Endothelial cell (in vitro differentiated cells): ENCODE results near the gene PGAM4. TPM values are rescaled to one million over a fixed set of nuclear protein-coding genes. Genes with fewer than 3 reads are reported as not detected.

Experiments
- DNase-seq: peaks from one replicate; pipeline ENCODE4 v3.0.0; 2021; ENCODE audit warnings: low spot score
- H3K27ac Mint-ChIP-seq: one replicate; pipeline ENCODE4 v1.8.0; 2021; ENCODE audit warnings: mixed read lengths, inconsistent platforms; ENCODE audit not compliant: unreplicated experiment
- H3K27me3 Mint-ChIP-seq: one replicate; pipeline ENCODE4 v1.8.0; 2021; ENCODE audit warnings: mild to moderate bottlenecking, moderate library complexity, mixed read lengths, inconsistent platforms; ENCODE audit not compliant: unreplicated experiment
- H3K36me3 Mint-ChIP-seq: one replicate; pipeline ENCODE4 v1.8.0; 2021; ENCODE audit warnings: mild to moderate bottlenecking, low read depth, mixed read lengths, inconsistent platforms; ENCODE audit not compliant: unreplicated experiment
- H3K4me1 Mint-ChIP-seq: one replicate; pipeline ENCODE4 v1.8.0; 2021; ENCODE audit warnings: mild to moderate bottlenecking, mixed read lengths, inconsistent platforms; ENCODE audit not compliant: unreplicated experiment
- H3K4me3 Mint-ChIP-seq: one replicate; pipeline ENCODE4 v1.8.0; 2021; ENCODE audit warnings: mild to moderate bottlenecking, mixed read lengths, inconsistent platforms; ENCODE audit not compliant: unreplicated experiment
- H3K9me3 Mint-ChIP-seq: one replicate; pipeline ENCODE4 v1.8.0; 2021; ENCODE audit warnings: mixed read lengths, inconsistent platforms; ENCODE audit not compliant: unreplicated experiment
- long read RNA-seq: library from polyadenylated mRNA; unstranded; transcript quantifications from one replicate; pipeline ENCODE4 v2.0.0, GENCODE V29; 2020; ENCODE audit not compliant: unreplicated experiment
- total RNA-seq: library from RNA; stranded (reverse); fragmentation: NEBNext Ultra II Directional; extraction: Animal tissue kit (Norgen Biotek cat#: 25700); gene quantifications from one replicate; pipeline ENCODE4 v1.2.1, GENCODE V29; 2021; ENCODE audit not compliant: unreplicated experiment
- TF ChIP-seq, protein P1 (sequence below): fragments of 200-600 bp; sonication (generic); IDR thresholded peaks from one replicate; pipeline ENCODE4 v1.5.0; 2021; ENCODE audit warnings: antibody characterized with exemption; ENCODE audit not compliant: unreplicated experiment

The PGAM4 gene
- not detected for total RNA-seq
- long read RNA-seq: 0 reads

DNA sequence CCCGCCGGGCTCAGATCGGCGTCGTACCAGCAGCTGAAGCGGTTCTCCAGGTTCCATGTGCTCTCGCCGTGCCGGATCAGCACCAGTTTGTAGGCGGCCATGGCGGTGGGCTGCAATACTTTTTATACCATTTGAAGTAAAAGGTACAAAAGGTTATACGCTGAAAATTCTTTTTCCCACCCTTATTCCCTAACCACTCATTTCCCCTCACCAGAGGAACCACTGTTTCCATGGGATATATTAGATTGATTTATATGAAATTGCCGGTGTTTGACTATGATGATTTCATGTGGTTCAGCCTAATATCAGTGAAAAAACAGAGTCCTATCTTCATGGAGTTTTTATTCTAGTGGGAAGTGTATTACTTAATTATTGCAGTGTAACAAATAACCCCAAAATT lies at the start of gene PGAM4:
Gene PGAM4 (minus strand): TSS at position 101 of the 400 bp plus-strand sequence. CDS start 0 bp downstream, at position 101.
- H3K27me3 Mint-ChIP-seq: no peaks in the 10 kb centered on the region
- H3K27ac Mint-ChIP-seq: no peak within 1 kb of the TSS
- no peaks in the 10 kb centered on the region for H3K36me3 Mint-ChIP-seq
- H3K4me1 Mint-ChIP-seq: no peaks in the 10 kb centered on the region
- H3K4me3 Mint-ChIP-seq: no peak within 1 kb of the TSS
- no peaks in the 10 kb centered on the region for H3K9me3 Mint-ChIP-seq
- TF ChIP-seq, protein P1, sequence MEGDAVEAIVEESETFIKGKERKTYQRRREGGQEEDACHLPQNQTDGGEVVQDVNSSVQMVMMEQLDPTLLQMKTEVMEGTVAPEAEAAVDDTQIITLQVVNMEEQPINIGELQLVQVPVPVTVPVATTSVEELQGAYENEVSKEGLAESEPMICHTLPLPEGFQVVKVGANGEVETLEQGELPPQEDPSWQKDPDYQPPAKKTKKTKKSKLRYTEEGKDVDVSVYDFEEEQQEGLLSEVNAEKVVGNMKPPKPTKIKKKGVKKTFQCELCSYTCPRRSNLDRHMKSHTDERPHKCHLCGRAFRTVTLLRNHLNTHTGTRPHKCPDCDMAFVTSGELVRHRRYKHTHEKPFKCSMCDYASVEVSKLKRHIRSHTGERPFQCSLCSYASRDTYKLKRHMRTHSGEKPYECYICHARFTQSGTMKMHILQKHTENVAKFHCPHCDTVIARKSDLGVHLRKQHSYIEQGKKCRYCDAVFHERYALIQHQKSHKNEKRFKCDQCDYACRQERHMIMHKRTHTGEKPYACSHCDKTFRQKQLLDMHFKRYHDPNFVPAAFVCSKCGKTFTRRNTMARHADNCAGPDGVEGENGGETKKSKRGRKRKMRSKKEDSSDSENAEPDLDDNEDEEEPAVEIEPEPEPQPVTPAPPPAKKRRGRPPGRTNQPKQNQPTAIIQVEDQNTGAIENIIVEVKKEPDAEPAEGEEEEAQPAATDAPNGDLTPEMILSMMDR: no peak
- DNase-seq: no peak

DNA sequence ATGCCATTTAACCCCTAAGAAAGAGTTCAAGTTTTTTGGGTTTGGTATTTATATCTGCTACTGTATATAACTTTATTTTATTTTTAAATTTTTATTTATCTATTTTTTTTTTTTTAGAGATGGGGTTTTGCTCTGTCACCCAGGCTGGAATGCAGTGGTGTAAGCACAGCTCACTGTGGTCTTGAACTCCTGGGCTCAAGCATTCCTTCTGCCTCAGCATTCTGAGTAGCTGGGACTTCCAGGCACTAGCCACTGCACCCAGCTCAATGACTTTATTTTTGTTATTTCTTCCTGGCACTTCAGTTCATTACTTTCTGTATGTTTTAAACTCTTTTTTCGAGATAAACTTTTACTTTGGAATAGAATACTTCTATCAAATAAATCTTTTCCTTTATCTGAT lies 42.4 kb upstream of the PGAM4 start:
- Mint-ChIP-seq H3K27me3 (peaks cover 3% of the 10 kb centered on the region), H3K36me3 (no peaks in the 10 kb centered on the region), H3K4me1 (no peaks in the 10 kb centered on the region), H3K9me3 (no peaks in the 10 kb centered on the region), H3K27ac (no peak overlapping the region), H3K4me3 (no peak overlapping the region)
- TF ChIP-seq, protein P1: no peak
- no peak for DNase-seq

DNA sequence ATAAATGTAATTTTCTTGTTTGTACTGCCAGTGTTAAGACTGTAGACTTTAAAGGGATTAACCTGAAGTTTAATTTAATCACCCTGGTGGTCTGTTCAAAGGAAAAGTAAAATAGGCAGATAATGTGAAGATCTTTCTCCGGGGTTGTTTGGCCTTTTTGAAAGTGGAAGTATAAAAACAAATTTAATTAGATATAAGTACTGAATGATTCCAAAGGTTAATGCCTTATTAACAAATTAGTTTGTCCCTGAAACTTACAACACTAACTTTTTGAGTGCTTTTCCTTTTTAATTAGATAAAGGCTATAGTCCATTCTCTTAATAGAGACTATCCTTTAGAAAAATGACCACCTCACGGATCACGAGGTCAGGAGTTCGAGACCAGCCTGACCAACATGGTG lies 10.4 kb upstream of the PGAM4 start:
- H3K27me3 Mint-ChIP-seq: no peaks in the 10 kb centered on the region
- no peaks in the 10 kb centered on the region for H3K36me3 Mint-ChIP-seq
- DNase-seq: no peak
- TF ChIP-seq, protein P1: no peak
- H3K4me3 Mint-ChIP-seq: no peak overlapping the region
- H3K4me1 Mint-ChIP-seq: no peaks in the 10 kb centered on the region
- H3K9me3 Mint-ChIP-seq: no peaks in the 10 kb centered on the region
- H3K27ac Mint-ChIP-seq: no peak overlapping the region

DNA sequence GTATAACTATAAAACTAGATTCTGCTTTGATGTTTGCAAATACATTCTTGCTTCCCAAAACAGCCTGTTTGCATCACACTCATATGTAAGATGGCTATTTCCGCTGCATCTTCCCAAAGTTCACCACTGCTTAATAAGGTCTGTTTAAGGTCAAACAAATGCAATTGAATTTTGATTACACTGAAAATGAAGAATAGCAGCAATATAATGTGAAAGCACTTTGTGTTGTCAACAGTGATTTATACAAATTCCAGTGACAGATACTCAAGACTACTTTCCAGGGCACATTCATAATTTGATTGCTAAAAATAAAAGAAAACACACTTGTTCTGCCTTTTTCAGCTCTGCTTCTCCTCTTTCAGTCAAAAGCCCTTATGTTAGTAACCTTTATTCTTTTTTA lies 8.1 kb upstream of the PGAM4 start:
- TF ChIP-seq, protein P1: no peak
- H3K4me1 Mint-ChIP-seq: no peaks in the 10 kb centered on the region
- H3K27ac Mint-ChIP-seq: no peak overlapping the region
- H3K27me3 Mint-ChIP-seq: no peaks in the 10 kb centered on the region
- no peak for DNase-seq
- no peaks in the 10 kb centered on the region for H3K9me3 Mint-ChIP-seq
- H3K4me3 Mint-ChIP-seq: no peak overlapping the region
- H3K36me3 Mint-ChIP-seq: no peaks in the 10 kb centered on the region

DNA sequence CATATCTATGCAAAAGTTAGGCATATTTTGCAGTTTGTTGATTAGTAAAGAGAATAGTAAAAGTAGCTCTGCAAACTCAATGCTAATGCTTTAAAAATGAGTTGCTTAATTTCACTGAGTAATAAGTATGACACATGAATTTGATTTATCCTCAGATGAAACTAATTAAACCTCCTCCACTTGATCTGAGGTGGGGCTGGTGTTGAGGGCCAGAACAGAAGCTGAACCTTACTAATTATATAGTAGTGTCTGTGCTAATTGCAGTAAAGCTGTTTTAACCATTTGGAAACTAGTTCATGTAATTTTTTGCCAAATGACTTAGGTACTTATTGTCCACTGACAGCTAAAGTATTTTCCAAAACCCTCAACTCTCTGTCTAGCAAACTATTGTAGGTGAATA lies 7.7 kb upstream of the PGAM4 start:
- TF ChIP-seq, protein P1: no peak
- H3K36me3 Mint-ChIP-seq: no peaks in the 10 kb centered on the region
- no peaks in the 10 kb centered on the region for H3K4me1 Mint-ChIP-seq
- no peak for DNase-seq
- H3K27me3 Mint-ChIP-seq: no peaks in the 10 kb centered on the region
- H3K27ac Mint-ChIP-seq: no peak overlapping the region
- no peaks in the 10 kb centered on the region for H3K9me3 Mint-ChIP-seq
- H3K4me3 Mint-ChIP-seq: no peak overlapping the region
